Suppressor macrophage (primary cell): ENCODE results near the gene AGPAT2.
"Not testable (repeated sequence)": the region's sequence is repeated elsewhere in the genome, so short reads cannot be mapped to it uniquely, and the experiment has no call there.

Experiments
- DNase-seq, 4 experiments: peaks; one replicate each; pipeline ENCODE4 v3.0.0-alpha.2; 2020 to 2022

The AGPAT2 gene

DNA sequence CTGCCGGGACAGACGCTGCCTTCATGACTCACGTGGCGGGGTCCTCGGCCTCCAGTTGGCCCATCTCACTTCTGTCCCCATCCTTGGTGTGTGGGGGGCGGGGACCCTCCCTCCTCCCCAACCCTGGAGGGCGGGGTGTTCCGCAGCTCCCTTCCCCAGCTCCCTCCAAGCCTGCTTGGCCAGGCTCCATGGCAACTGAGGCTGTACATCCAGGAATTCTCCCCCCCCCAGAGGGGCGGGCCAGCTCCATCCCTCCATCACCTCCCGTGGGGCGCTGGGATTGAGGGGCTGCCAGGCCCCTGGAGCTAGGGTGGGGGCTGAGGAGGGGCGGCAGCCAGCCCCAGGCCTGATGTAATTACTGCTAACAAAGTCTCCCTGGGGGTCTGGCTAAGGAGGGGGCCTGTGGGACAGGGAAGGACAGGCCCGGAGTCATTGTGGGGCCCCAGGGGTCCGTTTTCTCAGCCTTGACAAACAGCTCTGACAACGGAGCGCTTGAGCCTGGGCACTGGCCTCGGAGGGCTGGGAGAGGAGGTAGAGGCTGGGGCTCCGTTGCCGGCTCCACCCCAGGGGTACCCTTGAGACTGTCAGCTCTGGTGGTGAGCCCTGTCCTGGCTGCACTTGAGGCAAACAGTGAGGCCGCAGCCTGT is 33.1 kb upstream of the AGPAT2 start:
- no peak for DNase-seq

- peak; percentile 76 to 89 (median 80) for DNase-seq
These were observed 32.1 kb upstream of the AGPAT2 start for GRCh38 chr9:136719195-136719880.

DNA sequence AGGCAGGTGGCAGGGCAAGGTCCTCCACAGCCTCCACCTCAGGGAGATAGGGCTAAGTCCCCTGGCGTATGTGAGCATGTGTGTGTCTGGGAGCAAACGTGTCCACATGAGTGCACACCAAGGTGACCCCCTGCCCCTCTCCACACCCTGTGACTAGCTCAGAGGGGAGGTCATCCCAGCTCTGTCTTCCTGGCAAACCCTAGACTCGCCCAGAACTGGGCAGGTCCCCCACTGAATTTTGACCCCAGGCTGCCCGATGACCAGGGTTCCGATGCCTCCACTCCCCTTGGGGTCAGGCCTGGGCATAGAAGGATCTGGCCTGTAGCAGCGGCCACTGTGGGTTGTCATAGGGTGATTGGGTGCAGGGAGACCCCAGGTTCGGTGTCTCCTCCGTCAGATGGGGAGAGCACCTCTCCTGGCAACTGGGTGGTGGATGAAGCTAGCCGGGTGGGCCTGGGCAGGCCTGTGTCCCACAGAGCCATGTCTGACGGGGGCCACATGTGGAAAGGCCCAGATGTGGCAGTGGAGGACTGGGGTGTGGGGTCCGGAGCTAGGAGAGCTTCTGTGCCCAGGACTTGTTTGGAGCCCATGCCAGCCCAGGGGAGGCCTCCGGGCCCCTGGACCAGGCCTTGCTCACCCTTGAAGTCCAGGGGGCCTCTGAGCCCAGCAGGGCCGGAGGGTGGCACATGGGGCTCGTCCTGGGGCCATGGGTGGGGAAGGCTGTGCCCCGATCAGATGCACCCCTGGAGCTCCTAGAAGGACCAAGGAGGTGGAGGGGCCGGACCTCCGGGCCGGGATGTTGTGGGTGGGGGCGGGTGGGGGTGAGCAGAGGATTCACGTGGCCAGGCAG is 31.3 kb upstream of the AGPAT2 start:
- no peak for DNase-seq

DNA sequence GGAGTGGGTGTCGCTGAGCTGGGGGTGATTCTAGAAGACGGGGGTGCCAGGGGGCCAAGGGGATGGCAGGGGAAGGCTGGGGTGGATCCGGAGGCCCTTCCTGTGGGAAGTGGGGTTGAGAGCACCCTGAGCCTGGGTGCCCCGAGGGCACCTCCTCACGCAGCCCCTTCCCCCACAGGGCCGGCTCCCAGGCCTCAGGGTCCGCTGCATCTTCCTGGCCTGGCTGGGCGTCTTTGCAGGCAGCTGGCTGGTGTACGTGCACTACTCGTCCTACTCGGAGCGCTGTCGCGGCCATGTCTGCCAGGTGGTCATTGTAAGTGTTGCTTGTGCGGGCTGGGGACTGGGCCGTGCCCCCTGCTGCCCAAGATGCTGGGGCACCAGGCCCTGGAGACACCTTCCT is 30.1 kb upstream of the AGPAT2 start:
- DNase-seq = no peak

DNA sequence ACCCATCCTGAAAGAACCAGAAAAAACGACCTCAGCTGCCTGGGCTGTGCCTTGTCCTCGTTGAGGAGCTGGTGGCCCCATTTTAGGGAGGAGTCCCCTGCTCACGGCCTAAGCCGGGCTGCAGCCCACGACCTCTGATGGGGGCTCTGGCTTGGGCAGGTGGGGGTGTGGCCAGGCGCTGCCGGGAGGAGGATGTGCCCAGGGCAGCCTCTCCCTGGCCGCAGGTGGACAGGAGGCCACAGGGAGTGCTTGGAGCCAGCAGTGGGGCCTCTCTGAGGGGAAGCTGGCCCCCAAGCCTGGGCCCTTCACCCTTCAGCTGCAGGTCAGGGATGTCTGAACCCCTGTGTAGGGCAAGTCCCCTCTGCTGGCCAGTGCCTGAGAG is 27.6 kb upstream of the AGPAT2 start:
- no peak for DNase-seq

GRCh38 chr9:136714096-136714892 is 27.0 kb upstream of the AGPAT2 start:
- no peak for DNase-seq

- DNase-seq = no peak
These were observed 26.3 kb upstream of the AGPAT2 start for GRCh38 chr9:136713550-136713949.

- DNase-seq = no peak
These were observed 25.7 kb upstream of the AGPAT2 start for GRCh38 chr9:136712690-136713544.

- DNase-seq = no peak
These were observed 24.8 kb upstream of the AGPAT2 start, which contains the start of gene DIPK1B for GRCh38 chr9:136711751-136712689. TSS of gene DIPK1B (plus strand) at chr9:136712572. CDS start at chr9:136712666, 94 bp downstream.

DNA sequence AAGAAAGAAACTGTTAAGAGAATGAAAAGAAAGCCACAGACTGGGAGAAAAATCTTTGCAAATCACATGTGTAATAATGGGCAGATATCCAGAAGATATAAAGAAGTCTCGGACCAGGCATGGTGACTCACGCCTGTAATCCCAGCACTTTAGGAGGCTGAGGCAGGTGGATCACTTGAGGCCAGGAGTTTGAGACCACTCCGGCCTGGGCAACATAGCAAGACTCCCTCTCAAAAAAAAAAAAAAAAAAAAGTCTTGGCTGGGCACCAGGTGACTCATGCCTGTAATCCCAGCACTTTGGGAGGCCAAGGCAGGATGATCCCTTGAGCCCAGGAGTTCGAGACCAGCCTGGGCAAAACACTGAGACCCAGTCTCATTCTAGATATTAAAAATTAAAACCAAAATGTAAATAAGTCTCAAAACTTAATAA is 24.0 kb upstream of the AGPAT2 start:
- DNase-seq = not testable (repeated sequence)

GRCh38 chr9:136710543-136710942 is 23.3 kb upstream of the AGPAT2 start:
- no peak for DNase-seq

DNA sequence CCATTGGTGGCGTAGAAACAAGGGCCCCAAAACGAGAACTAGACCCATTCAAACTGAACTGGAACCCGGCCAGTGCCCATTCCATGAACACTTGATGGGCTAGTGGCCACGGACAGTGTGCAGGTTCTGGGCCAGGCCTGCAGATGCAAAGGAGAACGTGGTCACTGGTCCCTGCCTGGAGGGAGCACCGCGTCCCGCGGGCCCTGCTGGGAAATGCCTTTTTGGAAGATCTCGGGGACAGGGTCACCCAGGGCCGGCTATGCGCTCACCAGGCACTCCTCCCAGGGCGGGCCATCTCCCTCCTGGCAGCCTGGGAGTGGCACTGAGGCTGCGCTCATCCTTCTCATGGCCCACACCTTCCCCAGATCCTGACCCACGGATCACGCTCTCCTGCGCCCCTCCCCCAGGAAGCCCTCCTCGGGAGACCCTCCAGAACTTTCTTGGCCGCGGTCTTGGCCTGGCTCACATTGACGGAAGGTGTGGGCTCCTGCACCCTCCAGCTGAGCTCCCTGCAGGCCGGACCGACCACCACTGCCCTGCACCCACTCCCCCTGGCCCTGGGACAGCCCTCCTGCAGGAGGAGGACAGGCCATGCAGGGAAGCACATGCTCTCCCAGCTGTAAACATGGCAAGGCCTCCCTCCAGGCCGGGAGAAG is 22.3 kb upstream of the AGPAT2 start:
- no peak for DNase-seq

DNA sequence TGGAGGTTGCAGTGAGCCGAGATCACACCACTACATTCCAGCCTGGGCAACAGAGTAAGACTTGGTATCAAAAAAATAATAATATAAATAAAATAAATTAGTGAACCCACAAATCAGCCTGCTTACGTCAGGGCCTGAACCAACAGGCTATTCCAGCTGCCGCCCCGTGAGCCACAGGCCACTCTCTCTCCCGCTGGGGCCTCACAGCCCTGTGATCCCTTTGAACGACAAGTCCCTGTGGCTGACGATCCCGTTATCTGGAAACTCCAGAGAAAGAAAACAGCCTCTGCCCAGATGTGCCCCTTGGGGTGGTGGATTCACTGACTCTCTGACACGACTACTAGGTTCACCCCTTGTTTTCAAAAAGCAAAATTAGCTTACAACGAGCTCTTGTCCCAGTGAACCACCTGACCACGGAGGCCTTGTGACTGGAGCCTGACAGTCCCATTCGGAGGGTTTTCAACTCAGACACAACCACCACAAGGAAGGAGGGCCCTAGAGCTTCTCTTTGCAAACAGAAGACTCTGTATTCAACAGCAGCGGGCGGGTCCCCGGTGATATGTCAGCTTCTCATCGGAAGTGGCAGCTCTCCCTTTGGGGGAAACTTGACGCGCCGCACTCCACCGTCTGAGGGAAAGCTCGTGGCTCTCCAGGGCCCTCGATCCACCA is 20.7 kb upstream of the AGPAT2 start:
- no peak for DNase-seq

- no peak for DNase-seq
These were observed 19.8 kb upstream of the AGPAT2 start for GRCh38 chr9:136707011-136707410.

GRCh38 chr9:136705564-136705963 is 18.3 kb upstream of the AGPAT2 start:
- peak; percentile 66 to 79 (median 70) for DNase-seq

- DNase-seq = not testable (repeated sequence)
These were observed 17.5 kb upstream of the AGPAT2 start for GRCh38 chr9:136704741-136705140.

- peak; percentile 62 to 85 (median 82) for DNase-seq
These were observed 16.1 kb upstream of the AGPAT2 start for GRCh38 chr9:136703276-136703860.

DNA sequence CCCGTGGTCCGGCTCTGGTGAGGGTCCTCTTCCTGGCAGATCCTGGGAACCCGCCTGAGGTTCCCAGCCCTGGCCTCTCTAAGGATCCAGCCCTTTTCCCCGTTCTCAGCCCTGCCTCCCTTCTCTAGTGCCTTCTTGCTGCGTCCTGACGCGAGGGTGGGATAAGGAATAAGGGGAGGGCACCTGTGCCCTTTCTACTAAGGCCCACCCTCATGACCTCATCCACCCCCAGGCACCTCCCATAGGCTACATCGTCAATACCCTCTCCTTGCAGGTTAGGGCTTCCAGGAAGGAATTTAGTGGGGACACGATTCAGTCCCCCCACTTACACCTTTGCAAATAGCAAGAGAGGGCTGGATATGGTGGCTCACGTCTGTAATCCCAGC is 14.4 kb upstream of the AGPAT2 start:
- DNase-seq = no peak
